ENCODE results near the gene MIOX.
"Not testable (repeated sequence)": the region's sequence is repeated elsewhere in the genome, so short reads cannot be mapped to it uniquely, and the experiment has no call there.

The MIOX gene

GRCh38 chr22:50529897-50530579, 43.4 kb downstream of the MIOX start, which contains the start of gene TYMP:
Gene TYMP (minus strand): TSS chr22:50530012. CDS start chr22:50529709, 303 bp downstream.
- peak; percentile 91 for DNase-seq (ENCODE audit: low read depth)

- no peak for DNase-seq (ENCODE audit: low read depth)
Measured at GRCh38 chr22:50530580-50530876, 43.9 kb downstream of the MIOX start.

DNA sequence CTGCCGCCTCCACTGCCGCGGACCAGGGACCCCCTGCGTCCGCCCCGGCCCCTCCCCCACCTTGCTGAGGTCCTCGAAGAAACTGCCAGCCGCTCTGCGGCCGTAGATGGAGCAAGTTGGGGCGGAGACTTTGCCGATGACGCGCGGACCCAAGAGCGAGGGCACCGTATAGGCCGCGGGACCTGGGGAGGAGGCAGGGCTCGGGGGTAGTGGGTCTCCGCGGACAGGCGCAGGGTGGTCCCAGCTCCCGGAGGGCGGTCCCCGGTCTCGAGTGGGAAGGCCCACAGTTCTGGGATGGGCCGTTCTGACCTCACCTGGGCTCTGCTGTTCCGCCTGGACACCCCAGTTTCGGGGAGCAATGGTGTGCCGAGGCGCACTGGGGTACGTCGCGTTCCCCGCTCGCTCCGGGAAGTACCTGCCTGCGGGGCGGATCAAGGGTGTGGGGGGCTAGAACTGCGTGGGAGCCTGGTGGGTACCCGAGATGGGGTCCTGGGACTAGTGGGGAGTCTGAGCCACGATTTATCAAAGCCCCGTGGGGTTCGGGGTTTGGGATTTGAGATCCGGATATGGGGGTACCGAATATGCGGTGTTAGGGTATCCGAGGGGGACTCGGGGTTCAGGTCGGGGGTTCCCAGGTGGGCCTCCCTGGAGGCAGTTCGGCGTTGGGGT, 44.4 kb downstream of the MIOX start:
- DNase-seq (ENCODE audit: low read depth), result peak; percentile 87

- DNase-seq (ENCODE audit: low read depth), result no peak
Measured at GRCh38 chr22:50531546-50531961, 44.9 kb downstream of the MIOX start.

- peak; percentile 74 for DNase-seq (ENCODE audit: low read depth)
Measured at GRCh38 chr22:50531962-50532674, 45.5 kb downstream of the MIOX start.

DNA sequence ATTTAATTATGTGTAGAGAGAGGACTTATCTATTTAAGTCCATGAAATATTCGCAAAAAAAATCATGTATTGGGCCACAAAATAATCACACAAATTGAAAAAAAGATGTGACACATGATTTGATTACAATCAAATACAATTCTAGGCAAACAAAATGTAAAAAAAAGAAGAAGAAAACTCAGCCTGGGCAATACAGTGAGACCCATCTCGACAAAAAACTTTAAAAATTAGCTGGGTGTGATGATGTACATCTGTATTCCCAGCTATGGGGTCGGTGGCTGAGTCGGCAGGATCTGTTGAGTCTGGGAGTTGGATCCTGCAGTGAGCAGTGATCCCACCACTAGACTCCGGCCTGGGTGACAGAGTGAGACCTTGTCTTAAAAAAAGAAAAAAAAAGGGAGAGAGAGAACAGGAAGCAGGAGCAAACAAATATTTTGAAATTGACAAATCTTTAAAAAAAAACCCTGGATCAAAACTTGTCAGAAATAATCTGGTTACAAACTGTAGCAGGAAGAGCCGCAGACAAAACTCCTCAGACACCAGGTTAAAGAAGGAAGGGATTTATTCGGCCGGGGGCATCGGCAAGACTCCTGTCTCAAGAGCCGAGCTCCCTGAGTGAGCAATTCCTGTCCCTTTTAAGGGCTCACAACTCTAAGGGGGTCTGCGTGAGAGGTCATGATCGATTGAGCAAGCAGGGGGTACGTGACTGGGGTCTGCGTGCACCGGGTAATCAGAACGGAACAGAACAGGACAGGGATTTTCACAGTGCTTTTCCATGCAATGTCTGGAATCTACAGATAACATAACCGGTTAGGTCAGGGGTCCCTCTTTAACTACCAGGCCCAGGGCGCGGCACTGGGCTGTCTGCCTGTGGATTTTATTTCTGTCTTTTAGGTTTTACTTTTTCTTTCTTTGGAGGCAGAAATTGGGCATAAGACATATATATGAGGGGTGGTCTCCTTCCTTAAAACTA, 46.5 kb downstream of the MIOX start:
- no peak for DNase-seq (ENCODE audit: low read depth)

DNA sequence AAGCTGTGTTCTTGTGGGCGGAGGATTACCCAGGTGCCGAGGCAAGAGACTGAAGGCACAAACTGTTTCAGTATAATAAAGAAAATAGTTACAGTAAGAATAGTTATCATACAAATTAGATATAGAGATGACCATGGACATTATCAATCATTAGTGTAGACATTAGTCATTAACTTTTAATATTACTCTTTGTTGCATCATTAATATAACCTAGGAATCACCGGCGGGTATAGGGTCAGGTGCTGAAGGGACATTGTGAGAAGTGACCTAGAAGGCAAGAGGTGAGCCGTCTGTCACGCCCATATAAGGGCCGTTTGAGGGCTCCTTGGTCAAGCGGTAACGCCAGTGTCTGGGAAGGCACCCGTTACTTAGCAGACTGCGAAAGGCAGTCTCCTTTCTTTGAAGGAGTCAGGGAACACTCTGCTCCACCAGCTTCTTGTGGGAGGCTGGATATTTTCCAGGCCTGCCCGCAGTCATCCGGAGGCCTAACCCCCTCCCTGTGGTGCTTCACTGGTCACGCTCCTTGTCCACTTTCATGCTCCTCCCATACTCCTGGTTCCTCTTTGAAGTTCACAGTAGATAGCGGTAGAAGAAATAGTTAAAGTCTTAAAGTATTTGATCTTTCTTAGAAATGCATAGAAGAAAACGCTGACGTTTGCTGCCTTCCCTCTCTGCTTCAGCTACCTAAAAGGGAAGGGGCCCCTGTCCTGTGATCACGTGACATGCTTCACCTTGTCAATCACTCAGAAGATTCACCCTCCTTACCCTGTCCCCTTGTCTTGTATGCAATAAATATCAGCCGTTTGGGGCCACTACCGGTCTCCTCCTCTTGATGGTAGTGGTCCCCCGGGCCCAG, 47.4 kb downstream of the MIOX start:
- not testable (repeated sequence) for DNase-seq (ENCODE audit: low read depth)

GRCh38 chr22:50535113-50535512, 48.5 kb downstream of the MIOX start:
- no peak for DNase-seq (ENCODE audit: low read depth)

- no peak for DNase-seq (ENCODE audit: low read depth)
Measured at GRCh38 chr22:50536226-50536625, 49.6 kb downstream of the MIOX start.

- DNase-seq (ENCODE audit: low read depth), result no peak
Measured at GRCh38 chr22:50537765-50538164, 51.1 kb downstream of the MIOX start.
